GF-D8 (cell line): ENCODE results near the gene DNAH17.

Experiments used
- DNase-seq: peaks from one replicate; lab custom pipeline; 2025; lab: John Stamatoyannopoulos, UW

DNAH17 gene

DNA sequence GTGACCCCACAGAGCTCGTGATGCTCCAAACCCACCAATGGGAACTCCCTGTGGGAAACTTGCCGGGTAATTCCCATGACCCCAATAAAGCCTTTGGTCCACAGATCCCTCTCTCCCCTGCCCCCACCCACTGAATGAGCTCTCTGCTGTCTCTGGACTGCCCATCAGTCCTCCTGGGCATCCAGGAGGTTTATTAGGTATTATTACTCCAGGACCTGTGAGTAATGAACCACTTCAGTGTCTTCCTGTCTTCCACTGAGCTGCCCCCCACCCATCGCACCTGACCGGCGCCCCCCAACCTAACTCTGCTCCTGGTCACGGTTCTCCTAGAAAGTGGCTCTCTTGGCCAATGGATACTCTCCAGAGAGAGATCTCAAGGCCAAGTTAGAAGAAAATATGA is 28.7 kb upstream of the DNAH17 start:
- no peak for DNase-seq

- no peak for DNase-seq
These were observed 28.2 kb upstream of the DNAH17 start for GRCh38 chr17:78605429-78605828.

- DNase-seq, result no peak
These were observed 25.1 kb upstream of the DNAH17 start for GRCh38 chr17:78602246-78602645.

- no peak for DNase-seq
These were observed 24.5 kb upstream of the DNAH17 start for GRCh38 chr17:78601577-78602190.

GRCh38 chr17:78600181-78600721 is 23.1 kb upstream of the DNAH17 start:
- no peak for DNase-seq

- DNase-seq, result no peak
These were observed 22.2 kb upstream of the DNAH17 start for GRCh38 chr17:78599419-78599818.

DNA sequence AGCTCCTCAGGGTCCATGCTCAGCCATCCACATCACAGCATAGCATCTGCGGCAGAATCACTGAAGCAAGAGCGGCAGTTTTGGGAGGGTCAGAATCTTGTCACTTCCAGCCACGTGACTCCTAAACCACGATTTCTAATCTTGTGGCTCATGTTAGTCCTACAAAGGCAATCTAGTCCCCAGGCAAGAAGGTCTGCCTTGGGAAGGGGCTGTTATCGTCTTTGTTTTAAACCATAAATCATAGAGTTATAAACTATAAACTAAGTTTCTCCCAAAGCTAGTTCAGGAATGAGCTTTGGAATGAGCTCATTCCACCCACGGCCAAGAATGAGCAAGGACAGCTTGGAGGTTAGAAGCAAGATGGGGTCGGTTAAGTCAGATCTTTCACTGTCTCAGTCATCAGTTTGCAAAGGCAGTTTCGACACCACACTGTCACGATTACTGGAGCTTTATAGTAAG is 20.8 kb upstream of the DNAH17 start:
- DNase-seq, result peak; percentile 11

GRCh38 chr17:78596871-78597764 is 19.9 kb upstream of the DNAH17 start:
- DNase-seq, result no peak

GRCh38 chr17:78595135-78595810 is 18.1 kb upstream of the DNAH17 start:
- DNase-seq, result no peak

DNA sequence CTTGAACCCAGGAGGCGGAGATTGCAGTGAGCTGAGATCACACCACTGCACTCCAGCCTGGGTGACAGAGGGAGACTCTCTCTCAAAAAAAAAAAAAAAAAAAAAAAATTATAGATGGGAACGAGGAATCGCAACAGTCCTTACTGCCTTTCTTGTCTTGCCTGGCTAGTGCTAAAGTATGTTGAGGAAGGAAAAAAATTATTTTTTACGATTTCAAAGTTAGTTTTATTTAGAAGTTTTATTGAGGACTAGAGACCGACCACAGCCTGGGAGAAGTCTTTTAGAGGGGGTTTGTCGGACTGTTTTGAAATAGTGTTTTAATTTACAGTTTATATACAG is 15.8 kb upstream of the DNAH17 start:
- DNase-seq, result no peak

DNA sequence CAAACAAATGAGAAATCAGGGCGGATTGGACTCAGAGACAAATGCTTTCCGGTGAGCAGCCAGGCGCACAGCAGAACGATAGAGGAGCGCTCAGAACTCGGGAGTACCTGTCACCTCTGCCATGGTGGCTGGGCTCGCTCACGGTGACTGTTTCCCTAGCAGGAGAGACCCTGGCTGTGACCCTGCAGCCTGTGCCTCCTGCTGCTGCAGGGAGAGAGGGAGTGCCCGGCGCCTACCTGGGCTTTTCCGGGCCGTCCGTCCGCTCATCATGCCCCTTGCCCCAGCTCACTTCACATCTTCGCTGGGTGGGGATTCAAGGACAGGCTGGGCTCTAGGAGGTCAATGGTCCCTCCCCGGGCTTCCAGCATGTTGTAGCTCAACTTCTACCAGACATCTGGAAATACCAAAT is 14.1 kb upstream of the DNAH17 start:
- no peak for DNase-seq

- DNase-seq, result no peak
These were observed 12.7 kb upstream of the DNAH17 start for GRCh38 chr17:78589885-78590284.

DNA sequence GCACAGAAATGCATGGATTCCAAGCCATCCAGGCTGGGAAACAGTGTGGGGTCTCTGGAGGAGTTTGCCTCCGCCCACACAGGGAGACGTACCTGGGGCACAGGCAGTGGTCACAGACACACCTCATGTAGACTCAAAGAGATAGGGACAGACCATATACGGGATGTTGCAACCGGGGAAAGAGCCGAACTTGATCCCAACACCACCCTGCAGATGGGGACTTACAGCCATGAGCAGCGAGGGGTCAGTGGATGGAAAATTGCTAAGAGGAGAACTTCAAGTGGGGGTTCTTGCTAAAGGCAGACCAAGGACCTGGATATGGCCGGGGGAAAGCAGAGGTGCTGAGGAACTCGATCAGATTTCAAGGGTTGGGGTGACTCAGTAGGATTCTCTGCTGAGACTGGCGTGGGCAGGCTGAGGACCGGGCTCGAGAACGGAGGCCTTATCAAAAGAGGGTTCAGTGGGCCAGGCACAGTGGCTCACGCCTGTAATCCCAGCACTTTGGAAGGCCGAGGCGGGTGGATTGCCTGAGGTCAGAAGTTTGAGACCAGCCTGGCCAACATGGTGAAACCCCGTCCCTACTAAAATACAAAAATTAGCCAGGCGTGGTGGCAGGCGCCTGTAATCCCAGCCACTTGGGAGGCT is 12.0 kb upstream of the DNAH17 start:
- no peak for DNase-seq

DNA sequence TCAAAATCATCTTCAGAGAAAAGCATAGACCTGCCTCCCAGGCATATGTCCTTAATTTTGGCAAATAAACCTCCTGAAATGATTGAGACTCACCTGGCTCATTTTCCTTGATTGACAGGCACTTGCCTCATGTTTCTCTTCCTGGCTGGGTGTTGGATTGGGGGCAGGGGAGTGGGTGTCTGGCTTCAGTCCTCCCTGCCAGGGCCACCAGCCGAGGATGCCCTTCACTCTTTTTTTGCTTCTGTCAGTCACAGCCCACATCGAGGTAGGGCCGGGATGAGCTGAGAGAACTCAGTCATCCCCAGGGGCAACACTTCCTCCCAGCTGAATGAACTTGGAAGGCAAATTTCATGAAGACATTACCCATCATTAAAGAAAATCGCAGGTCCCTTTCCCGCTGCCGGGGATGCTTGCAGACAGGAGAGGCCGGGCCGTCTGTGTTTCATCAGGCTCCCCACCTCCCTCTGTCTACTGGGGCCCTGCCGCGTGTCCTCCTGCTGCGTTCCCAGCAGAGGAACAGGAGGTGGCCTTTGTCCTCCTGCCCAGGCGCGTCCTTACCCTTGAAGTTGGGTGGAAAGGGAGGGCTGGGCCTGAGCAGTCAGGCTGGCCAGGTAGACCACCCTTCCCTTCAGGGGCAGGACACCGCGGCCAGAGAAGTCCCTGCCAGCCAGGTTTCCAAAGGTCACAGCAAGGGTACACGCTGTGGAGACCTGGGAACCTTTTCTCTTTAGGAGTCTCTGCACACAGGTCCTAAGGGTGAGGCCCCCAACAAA is 11.2 kb upstream of the DNAH17 start:
- no peak for DNase-seq

- no peak for DNase-seq
These were observed 7.9 kb upstream of the DNAH17 start for GRCh38 chr17:78585006-78585630.

GRCh38 chr17:78583091-78583490 is 5.9 kb upstream of the DNAH17 start:
- DNase-seq, result no peak

DNA sequence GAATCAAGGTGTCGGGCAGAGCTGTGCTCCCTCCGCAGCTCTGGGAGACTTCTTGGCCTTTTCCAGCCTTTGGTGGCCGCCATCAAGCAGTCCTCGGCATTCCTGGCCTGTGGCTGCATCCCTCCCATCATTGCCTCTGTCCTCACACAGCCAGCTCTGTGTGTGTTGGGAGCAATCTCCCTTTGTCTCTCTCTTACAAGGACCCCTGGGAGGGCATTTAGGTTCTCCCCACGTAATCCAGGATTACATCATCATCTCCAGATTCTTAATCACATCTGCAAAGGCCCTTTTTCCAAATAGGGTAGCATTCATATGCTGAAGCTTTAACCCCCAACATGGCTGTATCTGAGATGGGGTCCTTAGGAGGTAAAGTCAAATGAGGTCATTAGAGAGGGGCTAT is 4.1 kb upstream of the DNAH17 start:
- DNase-seq, result no peak

DNA sequence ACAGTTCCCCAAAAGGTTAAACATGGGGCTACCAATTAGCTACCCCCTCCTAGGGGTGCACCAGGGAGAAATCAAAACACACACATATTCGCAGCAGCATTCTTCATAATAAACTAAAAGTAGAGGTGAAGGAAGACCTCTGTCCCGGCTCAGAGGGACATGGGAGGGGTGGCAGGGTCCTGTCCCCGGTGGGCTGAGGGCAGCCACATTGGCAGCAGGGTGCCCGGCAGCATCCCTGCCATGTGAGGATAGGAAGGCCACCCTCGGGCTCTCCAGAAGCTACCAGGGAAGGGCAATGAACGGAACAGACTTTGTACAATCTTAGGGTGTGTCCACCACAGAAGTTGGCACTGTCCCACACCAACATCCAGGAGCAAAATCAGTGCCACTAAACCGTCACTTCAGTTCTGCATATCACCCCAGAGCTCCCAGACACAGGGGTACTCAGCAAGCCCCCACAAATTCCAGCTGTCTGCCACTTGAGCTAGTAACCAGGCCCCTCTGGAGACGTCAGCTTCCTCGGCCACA is 3.1 kb upstream of the DNAH17 start:
- no peak for DNase-seq

GRCh38 chr17:78576389-78577112 is 645 bp downstream of the DNAH17 start:
- DNase-seq, result no peak

DNA sequence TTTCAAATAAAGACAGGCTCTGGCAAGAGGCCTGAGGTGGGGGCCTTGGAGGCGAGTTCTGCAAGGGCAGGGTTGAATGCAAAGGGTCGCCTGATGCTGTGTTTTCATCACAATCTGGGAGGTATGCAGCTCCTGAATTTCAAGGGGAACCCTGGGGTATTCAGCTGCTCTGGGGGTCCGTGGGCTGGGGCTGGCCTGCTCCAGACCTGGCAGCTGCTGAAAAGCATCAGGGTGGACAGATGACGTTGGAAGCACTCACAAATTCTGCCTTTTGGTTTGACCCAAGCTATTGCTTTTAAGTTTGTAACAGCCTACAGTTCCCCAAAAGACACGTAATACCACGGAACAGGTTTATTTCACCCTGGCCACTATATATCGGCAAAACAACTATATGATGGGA is 1.3 kb downstream of the DNAH17 start:
- no peak for DNase-seq
